NOMO-1 (cell line): ENCODE results near the gene CPT1C.
"Not testable (repeated sequence)": the region's sequence is repeated elsewhere in the genome, so short reads cannot be mapped to it uniquely, and the experiment has no call there.

Experiments used
- DNase-seq, 2 experiments: peaks; one replicate each; lab custom pipeline; 2025; ENCODE audit not compliant: unreplicated experiment in 2 of 2; lab: John Stamatoyannopoulos, UW

Gene CPT1C

GRCh38 chr19:49700563-49700962 is 9.6 kb downstream of the CPT1C start:
- no peak for DNase-seq

DNA sequence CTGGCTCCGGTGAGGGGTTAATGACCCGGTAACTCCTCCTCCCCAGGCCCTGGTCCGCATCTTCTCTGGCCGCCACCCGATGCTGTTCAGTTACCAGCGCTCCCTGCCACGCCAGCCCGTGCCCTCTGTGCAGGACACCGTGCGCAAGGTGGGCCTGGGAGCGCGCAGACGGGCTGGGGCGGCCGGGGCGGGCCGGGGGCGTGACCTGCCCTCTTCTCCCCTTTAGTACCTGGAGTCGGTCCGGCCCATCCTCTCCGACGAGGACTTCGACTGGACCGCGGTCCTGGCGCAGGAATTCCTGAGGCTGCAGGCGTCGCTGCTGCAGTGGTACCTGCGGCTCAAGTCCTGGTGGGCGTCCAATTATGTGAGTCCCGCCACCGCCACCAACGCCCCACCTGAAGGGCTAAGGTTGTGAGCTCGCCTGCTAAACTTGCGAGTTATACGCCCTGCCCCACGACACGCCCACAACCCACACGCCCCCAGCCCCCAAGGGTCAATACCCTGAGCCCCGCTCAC is 10.4 kb downstream of the CPT1C start:
- DNase-seq = no peak

DNA sequence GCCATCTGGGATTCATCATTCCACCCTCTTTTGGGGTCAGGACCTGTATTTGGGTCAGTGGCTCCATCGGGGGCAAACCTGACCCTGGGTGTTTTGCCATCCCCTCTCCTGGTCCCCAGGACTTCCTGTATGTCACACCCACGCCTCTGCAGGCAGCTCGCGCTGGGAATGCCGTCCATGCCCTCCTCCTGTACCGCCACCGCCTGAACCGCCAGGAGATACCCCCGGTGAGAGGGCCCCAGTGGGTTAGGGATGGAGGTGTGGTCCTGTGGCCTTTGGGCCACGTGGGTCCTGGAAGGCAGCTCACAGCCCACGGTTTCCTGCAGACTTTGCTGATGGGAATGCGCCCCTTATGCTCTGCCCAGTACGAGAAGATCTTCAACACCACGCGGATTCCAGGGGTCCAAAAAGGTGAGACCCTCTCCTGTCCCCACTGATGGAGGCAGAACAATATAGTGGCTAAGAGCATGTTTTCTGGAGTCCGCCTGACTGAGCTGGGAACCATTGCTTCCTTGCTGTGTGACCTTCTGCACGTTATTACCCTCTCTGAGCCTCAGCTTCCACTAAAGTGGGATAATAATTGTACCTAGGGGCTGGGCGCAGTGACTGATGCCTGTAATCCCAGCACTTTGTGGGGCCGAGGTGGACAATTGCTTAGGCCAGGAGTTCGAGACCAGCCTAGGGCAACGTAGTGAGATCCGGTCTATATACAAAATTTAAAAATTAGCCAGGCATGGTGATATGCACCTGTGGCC is 14.1 kb downstream of the CPT1C start:
- no peak for DNase-seq

GRCh38 chr19:49705919-49706318 is 15.0 kb downstream of the CPT1C start:
- DNase-seq = no peak

GRCh38 chr19:49710372-49710951 is 19.5 kb downstream of the CPT1C start:
- DNase-seq = no peak

DNA sequence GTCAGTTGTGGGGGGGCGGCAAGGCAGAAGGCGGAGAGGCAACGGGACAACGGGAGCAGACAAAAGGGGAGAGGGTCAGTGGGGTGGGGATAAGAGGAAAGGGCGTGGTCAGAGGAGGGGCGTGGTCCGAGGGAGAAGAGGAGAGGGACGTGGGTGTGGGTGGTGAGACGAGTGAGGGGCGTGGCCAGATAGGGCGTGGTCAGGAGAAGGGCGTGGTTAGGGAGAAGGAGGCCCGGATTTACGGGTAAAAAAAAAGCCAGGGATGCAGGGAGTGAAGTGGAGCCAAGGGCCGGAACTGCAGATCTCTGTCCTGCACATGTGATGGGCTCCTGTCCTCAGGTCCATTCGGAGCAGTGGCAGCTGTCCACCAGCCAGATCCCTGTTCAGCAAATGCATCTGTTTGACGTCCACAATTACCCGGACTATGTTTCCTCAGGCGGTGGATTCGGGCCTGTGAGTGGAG is 21.5 kb downstream of the CPT1C start:
- DNase-seq = peak in 1 of 2 experiments; percentile 30

DNA sequence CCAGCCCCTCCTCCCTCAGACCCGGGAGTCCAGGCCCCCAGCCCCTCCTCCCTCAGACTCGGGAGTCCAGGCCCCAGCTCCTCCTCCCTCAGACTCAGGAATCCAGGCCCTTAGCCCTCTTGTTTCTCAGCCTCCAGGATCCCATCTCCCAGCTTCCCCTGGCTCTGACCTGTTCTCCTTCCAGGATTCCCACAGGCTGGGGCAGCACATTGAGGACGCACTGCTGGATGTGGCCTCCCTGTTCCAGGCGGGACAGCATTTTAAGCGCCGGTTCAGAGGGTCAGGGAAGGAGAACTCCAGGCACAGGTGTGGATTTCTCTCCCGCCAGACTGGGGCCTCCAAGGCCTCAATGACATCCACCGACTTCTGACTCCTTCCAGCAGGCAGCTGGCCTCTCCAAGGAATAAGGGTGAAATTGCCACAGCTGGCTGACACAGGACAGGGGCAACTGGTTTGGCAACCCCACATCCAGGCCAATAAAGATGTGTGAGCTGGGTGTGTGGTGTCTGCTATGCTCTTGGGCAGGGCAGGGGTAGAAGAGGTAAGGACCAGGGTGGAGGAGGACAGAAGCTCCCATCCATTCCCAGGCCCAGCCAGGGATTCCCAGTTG is 22.4 kb downstream of the CPT1C start:
- no peak for DNase-seq

- DNase-seq = no peak
These were observed 25.2 kb downstream of the CPT1C start for GRCh38 chr19:49716154-49716553.

DNA sequence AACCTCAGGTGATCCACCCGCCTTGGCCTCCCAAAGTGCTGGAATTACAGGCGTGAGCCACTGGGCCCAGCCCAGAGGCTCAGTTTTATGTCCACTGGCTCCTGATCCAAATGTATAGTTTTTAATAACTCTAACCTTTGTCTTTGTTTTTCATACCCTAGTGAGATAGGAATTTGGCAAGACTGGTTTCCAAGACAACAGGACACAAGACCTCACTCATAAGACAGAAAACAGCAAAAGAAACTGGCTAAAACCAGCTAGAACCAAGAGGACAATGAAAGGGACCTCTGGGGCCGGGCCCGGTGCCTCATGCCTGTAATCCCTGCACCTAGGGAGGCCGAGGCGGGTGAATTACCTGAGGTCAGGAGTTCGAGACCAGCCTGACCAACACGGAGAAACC is 27.6 kb downstream of the CPT1C start:
- DNase-seq = no peak

DNA sequence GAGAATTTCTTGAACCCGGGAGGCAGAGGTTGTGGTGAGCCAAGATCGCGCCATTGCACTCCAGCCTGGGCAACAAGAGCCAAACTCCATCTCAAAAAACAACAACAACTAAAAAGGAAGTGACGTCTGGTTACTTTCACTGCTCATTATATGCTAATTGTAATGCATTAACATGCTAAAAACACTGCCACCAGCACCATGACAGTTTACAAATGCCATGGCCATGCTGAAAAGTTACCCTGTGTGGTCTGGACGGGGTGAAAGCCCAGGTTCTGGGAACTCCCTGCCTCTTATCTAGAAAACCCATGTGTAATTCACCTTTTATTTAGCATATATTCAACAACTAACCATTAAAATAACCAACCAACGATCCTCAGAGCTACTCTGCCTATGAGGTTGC is 28.1 kb downstream of the CPT1C start:
- no peak for DNase-seq

GRCh38 chr19:49719420-49719819 is 28.5 kb downstream of the CPT1C start:
- DNase-seq = not testable (repeated sequence)

DNA sequence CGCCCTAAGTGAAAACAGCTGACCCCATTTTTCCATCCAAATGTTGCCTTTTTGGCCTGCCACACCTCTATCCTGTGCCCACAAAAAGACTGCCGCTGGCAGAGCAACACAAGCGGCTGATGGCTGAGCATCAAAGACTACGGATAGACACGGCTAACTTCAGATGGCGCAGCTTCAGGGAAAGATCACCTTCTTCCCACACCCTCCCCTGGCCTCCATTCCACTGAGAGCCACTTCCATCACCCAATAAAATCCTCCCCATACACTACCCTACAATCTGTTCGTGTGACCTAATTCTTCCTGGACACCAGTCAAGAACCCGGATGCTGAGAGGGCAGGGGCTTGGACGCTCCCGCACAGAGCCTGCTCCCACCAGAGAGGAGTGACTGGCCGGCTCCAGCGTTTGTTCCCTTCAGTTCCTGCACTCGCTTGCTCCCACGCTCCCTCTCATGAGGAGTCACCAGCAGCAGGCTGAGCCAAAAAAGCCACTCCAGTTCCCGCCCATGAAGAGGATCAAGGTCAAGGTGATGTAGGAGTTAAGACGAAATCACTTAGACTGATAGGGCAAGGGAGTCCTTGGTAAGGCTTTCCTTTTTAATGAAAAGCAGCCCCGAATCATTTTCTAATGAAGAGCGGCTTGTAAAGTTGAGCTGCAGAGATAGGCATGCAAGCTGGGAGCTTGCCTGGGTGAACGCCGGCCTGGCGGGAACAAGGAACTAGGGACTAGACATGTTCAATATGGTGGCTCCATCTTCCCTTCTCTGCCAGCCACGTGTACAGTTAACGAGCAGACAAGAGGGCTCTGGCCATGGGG is 36.5 kb downstream of the CPT1C start:
- DNase-seq = no peak

- DNase-seq = no peak
These were observed 39.2 kb downstream of the CPT1C start for GRCh38 chr19:49730166-49730565.

- DNase-seq = no peak
These were observed 47.4 kb downstream of the CPT1C start for GRCh38 chr19:49738268-49738667.

- no peak for DNase-seq
These were observed 48.2 kb downstream of the CPT1C start for GRCh38 chr19:49739098-49739497.

DNA sequence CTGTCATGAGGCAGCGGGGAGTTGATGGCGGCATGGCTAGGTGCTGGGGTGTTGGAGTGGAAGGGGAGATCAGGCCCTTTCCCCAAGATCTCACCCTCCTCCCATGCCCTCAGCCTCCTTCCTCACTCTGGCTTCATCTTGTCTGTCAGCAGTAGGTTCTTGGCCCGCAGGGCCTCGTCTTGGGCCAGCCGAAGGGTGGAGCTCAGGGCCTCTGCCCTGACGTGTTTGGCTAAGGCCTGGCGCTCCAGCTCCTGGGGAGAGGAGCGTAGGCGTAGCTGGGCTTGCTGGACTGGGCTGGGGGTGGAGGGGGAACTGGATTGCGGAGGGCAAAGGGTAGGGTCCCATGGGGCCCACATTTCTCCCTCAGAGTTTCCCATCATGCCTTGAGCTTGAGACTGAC is 49.0 kb downstream of the CPT1C start:
- no peak for DNase-seq

DNA sequence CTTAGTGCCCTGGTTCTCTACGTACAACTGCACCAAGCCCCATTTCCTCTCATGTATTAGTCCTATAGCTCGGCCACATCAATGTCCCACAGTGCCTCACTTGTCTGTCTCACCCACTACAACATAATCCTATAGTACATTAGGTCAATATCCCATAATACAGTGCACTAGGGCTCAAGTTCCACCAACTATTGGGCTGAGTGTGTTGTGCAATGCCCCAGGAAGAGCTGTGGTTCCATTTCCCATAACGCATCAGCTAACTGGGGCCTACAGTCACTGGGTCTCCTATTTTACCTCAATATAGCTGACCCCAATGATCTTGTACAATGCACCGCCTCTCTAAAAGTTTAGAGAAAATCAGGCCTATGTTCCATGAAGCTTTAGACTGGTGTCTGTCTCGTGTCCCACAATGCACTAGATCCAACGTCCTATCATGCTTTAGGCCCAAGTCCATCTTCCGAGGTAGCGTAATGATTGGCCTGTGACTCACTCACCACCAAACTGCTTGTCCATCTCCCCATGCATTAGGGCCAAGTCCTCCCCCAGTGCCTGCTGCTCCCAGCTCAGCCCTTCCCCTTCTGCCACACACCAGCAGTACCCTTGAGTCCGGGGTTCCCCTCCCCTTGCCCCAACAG is 50.4 kb downstream of the CPT1C start:
- DNase-seq = no peak

DNA sequence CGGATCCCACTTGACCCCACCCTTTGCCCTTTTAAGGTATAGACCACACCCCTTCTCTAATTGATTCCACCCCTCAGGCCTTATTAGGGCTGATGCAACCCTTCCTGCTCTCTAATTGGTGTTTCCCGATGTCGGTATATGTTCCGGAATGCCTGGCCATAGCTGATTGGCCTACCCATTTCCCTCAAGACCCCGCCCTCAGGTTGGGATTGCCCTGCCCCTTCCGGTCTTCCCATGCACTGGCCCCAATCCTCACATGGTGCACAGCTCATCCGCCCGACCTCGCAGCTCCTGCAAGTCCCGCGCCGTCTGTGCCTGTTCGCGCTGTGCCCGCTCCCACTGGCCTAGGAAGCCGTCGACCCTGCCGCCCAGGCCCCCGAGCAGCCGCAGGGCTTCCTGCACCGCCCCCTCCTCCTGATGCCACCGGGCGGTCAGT is 54.0 kb downstream of the CPT1C start:
- DNase-seq = no peak

- no peak for DNase-seq
These were observed 55.5 kb downstream of the CPT1C start for GRCh38 chr19:49746206-49746958.
